ENCODE data around the gene MEIOB.

MEIOB gene

DNA sequence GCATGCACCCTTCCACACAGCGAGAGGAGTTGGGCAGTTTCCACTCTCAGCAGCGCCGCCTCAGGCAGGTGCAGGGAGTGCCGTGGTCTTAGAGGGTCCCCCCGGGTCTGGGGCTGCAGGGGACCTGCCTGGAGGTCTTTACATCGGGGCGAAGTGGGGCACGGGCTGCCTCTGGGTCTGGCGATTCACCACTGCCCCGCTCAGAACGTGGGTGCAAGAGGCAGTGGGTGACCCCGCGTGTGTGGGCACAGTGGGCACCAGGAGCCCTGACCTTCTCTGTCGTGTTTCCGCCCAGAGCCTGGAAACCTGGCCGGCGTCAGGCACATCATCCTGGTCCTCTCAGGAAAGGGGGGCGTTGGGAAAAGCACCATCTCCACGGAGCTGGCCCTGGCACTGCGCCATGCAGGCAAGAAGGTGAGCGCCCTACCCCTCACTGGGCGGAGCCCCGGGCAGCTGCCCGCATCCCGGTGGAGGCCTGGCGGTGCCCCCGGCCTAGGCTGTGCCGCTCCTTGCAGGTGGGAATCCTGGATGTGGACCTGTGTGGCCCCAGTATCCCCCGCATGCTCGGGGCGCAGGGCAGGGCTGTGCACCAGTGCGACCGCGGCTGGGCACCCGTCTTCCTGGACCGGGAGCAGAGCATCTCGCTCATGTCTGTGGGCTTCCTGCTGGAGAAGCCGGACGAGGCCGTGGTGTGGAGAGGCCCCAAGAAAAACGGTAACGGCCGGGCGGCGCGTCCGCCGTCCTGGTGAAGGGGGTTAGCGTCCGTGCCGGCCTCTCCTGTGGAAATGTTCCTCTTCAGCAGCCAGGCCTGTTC, 85.5 kb downstream of the MEIOB start:
- no peak for DNase-seq (ENCODE audit: low spot score)

DNA sequence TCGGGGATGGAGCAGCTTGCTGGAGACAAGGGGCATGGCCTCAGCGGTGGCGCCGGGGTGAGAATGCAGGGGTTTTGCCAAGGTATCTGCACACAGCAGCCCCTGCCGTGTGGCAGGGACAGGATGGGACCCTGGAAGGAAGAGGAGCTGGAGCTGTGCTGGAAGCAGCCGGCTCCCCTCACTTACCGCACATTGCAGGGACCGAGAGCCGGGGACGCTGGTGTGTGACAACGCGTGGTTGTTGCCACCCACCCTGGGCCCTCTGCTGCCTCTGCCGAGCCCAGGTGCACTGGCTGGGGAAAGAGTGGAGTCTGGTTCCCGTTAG, 86.2 kb downstream of the MEIOB start:
- DNase-seq (ENCODE audit: low spot score), result no peak

GRCh38 chr16:1784977-1785845, 86.8 kb downstream of the MEIOB start:
- no peak for DNase-seq (ENCODE audit: low spot score)

Data from kidney capillary endothelial cell (primary cell).